Measurements from ENCODE around the gene PLPP2. TPM values are rescaled to one million over a fixed set of nuclear protein-coding genes. Genes with fewer than 3 reads are reported as not detected.
A peak's percentile ranks its signal among the peaks of the same experiment; 100 is the strongest.

PLPP2 gene
- 10 to 100 TPM in 2 of 4 donors, 1 to 10 TPM in 2; 1.6 to 13.7 (median 9.2) TPM for total RNA-seq

GRCh38 chr19:291006-291521, at the start of gene PLPP2:
PLPP2 (minus strand) TSS chr19:291403; CDS start chr19:291336, 67 bp downstream.
- DNase-seq (ENCODE audit: low spot score): no peak
- no peak for ATAC-seq (ENCODE audit: low FRiP score)
- TF ChIP-seq, protein P1, sequence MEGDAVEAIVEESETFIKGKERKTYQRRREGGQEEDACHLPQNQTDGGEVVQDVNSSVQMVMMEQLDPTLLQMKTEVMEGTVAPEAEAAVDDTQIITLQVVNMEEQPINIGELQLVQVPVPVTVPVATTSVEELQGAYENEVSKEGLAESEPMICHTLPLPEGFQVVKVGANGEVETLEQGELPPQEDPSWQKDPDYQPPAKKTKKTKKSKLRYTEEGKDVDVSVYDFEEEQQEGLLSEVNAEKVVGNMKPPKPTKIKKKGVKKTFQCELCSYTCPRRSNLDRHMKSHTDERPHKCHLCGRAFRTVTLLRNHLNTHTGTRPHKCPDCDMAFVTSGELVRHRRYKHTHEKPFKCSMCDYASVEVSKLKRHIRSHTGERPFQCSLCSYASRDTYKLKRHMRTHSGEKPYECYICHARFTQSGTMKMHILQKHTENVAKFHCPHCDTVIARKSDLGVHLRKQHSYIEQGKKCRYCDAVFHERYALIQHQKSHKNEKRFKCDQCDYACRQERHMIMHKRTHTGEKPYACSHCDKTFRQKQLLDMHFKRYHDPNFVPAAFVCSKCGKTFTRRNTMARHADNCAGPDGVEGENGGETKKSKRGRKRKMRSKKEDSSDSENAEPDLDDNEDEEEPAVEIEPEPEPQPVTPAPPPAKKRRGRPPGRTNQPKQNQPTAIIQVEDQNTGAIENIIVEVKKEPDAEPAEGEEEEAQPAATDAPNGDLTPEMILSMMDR (IDR thresholded peaks at IDR 0.05): no peak

GRCh38 chr19:340620-341385, 49.6 kb upstream of the PLPP2 start:
- DNase-seq (ENCODE audit: low spot score) (no peak), ATAC-seq (ENCODE audit: low FRiP score) (no peak)
- TF ChIP-seq, protein P1 (IDR thresholded peaks at IDR 0.05): no peak

- ATAC-seq (ENCODE audit: low FRiP score): no peak
- TF ChIP-seq, protein P1 (IDR thresholded peaks at IDR 0.05): no peak
- no peak for DNase-seq (ENCODE audit: low spot score)
Measured at GRCh38 chr19:339262-339887, 48.2 kb upstream of the PLPP2 start.

DNA sequence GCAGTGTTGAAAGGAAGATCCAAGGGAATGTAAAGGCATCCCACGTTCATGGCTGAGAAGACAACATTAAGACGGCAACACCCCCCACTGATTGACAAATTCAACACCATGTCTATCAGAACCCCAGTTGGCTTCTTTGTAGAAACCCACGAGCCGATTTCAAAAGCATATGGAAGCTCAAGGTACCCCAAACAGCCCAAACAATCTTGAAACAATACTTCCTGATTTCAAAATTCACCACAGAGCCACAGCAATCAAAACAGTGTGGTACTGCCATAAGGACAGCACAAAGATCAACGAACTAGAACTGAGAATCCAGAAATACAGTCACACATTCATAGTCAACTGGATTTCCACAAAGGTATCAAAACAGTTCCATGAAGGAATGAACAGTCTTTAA, 47.2 kb upstream of the PLPP2 start:
- no peak for DNase-seq (ENCODE audit: low spot score)
- TF ChIP-seq, protein P1 (IDR thresholded peaks at IDR 0.05): no peak
- ATAC-seq (ENCODE audit: low FRiP score): no peak

- DNase-seq (ENCODE audit: low spot score) (no peak), ATAC-seq (ENCODE audit: low FRiP score) (peak; percentile 29)
Measured at GRCh38 chr19:336067-336614, 44.9 kb upstream of the PLPP2 start.

GRCh38 chr19:335486-336066, 44.4 kb upstream of the PLPP2 start:
- no peak for DNase-seq (ENCODE audit: low spot score)
- peak; percentile 21 for ATAC-seq (ENCODE audit: low FRiP score)
- TF ChIP-seq, protein P1 (IDR thresholded peaks at IDR 0.05): no peak

More at GRCh38 chr19:336067-336614, 44.9 kb upstream of the PLPP2 start:
- TF ChIP-seq, protein P1 (IDR thresholded peaks at IDR 0.05): no peak
